ENCODE data around the gene TMEM233. TPM values are rescaled to one million over a fixed set of nuclear protein-coding genes. Genes with fewer than 3 reads are reported as not detected.

The TMEM233 gene
- 0.55 TPM for total RNA-seq

DNA sequence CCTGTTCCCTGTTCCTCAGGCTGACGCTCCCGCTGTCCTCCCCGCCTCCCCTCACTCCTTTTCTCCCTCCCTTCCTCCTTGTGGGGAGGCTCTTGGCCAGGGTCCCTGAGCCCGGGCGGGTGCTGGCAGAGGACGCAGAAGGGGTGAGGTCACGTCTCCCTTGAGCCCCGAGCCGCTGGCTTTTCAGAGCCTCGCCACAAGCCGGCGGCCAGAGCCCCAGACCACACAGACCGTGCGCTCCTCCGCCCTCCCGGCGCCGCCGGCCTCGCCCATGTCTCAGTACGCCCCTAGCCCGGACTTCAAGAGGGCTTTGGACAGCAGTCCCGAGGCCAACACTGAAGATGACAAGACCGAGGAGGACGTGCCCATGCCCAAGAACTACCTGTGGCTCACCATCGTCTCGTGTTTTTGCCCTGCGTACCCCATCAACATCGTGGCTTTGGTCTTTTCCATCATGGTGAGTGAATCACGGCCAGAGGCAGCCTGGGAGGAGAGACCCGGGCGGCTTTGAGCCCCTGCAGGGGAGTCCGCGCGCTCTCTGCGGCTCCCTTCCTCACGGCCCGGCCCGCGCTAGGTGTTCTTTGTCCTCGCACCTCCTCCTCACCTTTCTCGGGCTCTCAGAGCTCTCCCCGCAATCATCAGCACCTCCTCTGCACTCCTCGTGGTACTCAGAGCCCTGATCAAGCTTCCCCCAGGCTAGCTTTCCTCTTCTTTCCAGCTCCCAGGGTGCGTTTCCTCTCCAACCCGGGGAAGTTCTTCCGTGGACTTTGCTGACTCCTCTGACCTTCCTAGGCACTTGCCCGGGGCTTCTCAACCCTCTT is at the start of gene TMEM233:
TMEM233 (plus strand) TSS at position 197 of the 821 bp plus-strand sequence; CDS start at position 272, 75 bp downstream.
- DNase-seq (ENCODE audit: low spot score): no peak

DNA sequence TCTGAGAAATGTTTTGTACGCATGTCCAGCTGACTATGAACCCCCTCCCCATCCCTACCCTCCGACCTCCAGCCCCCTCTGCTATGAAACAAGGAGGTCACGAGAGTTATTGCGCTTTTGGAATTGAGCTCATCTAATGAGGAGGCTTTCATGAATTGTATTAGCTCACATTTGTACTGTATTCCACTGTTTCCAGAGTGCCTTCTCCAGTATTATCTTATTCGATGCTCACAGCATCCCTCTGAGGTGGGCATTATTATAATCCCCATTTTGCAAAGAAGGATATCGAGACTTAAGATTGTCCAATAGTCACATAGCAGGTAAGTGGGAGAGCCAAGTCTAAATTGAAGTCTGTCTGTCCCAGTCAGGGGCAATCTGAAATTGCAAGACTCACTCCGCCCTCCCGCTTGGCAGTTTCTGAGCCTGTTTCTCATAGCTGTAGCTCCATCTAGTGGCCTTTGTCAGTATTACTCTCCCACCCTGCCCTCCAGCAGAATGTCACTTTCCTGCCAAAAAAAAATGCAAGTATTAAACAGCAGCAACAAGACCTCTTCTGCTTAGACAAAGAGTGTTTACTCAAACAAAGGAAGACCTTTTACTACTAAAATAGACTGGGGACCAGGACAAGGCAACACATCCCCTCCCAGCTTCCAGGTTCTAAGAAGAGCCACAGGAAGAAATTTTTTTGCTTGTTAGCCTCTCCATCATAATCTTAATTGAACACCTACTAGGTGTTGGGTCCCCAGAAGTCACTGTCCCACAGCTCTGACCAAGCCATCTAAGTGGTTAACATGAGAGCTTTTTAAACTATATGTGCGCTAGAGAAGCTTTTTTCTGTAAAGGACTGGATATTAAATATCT is 48.6 kb upstream of the TMEM233 start:
- peak; percentile 54 for DNase-seq (ENCODE audit: low spot score)

DNA sequence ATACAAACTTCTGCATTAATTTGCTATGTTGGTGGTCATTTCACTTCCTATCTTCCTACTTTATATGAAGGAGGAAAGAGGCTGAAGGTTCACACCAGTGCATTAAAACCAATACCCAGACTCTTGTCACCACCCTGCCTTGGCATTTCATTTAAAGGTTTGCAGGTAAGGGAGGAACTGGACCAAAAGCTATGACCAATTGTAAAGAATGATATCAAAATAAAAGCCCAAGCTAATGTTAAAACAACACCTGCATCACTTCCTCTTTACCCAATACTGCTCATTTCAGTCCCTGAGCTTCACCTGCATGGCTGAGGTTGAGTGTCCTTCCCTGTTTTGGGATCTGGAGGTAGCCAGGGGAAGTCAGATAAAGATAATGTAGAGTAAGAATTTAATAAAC is 47.2 kb upstream of the TMEM233 start:
- DNase-seq (ENCODE audit: low spot score): no peak

DNA sequence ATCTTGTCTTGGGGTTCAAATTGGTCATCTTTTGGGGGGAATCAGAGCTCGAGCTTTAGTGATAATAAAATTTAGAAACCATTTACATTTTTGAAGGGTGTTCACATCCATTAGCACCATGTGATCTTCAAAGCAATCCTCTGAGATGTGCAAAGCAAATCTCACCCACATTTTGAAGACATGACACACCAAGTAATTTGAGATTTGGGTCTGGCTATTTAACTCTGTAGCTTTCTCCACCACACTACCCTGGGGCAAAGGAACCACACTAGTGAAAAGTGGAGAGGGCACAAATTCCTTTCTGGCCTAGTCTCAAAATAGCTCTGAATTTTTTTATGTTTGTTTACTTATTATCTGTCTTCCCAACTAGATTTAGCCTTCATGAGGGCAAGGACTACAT is 46.6 kb upstream of the TMEM233 start:
- no peak for DNase-seq (ENCODE audit: low spot score)

DNA sequence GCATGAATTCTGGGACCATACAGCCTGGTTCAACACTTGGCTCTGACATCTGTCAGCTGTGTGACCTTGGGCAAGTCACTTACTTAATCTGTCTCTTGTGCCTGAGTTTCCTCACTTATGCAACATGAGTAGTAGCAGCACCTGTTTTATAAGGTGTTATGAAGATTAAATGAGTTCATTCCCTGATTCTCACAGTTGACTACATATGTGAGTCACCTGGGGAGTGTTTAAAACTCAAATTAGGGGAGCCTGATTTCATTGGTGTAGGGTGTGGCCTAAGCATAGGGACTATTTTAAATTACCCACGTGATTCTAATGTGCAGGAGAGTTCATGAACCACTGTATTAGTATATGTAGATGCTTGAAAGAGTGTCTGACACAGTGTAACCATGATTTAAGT is 36.7 kb upstream of the TMEM233 start:
- no peak for DNase-seq (ENCODE audit: low spot score)

DNA sequence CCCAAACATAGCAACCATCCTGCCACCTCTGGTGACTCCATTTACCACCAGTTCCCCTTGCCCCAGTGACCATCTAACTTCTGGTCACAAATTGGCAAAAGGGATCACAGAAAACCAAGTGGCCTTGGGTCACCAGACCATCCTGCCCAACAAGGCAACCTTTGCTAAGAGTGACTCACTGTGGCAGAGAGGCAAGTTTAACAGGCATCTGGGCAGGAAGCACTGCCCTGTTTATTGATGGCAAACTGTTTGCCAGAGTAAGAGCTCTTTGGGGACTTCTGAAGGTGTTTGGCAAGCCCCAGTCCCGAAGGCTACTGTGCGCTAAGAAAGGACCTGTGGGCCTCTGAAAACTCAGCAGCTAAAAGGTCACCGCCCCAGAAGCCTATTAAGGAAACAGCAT is 28.2 kb upstream of the TMEM233 start:
- no peak for DNase-seq (ENCODE audit: low spot score)

DNA sequence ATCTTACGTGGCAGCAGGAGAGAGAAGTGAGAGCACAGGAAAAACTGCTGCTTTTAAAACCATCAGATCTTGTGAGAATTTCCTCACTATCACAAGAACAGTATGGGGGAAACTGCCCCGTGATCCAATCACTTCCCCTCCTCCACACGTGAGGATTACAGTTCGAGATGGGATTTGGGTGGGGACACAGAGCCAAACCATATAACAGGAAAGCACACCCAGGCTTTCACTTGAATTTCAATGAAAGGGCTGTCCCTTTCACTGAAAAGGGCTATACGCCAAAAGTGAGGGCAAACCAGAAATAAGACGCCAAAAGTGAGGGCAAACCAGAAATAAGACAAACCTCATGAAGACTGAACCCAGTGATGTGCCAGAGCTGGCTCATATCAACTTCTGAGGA is 22.8 kb upstream of the TMEM233 start:
- no peak for DNase-seq (ENCODE audit: low spot score)

DNA sequence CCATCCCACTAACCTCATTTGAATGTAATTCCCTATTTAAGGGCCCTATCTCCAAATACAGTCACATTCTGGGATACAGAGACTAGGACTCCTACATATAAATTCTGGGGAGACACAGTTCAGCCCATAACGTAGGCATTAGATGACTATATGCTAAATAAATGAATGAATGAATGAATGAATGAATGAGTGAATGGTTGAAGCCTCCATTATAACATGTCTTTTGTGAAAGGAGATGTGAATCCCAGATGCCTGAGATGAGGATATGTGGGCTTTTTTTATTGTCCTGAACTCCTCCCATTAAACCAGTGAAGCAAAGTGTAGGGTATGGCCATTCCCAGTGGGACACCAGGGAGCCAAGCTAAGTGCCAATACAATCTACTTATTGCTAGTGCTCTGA is 20.5 kb upstream of the TMEM233 start:
- no peak for DNase-seq (ENCODE audit: low spot score)

DNA sequence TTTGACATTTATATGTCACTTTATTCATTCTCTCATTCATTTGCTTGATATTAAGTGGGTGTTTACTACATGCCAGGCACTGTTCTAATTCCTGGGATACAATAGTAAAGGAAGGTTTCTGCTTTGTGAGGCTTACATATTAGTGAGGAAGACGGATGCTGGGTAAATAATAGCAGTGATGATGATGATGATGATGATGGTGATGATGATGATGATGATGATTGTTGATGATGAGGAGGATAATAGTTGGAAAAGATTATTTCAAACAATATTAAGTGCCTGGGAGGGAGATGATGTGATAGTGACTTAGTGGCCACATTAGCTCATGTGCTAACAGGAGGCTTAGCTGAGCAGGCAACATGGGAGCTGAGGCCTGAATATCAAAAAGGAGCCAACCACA is 19.3 kb upstream of the TMEM233 start:
- DNase-seq (ENCODE audit: low spot score): no peak

DNA sequence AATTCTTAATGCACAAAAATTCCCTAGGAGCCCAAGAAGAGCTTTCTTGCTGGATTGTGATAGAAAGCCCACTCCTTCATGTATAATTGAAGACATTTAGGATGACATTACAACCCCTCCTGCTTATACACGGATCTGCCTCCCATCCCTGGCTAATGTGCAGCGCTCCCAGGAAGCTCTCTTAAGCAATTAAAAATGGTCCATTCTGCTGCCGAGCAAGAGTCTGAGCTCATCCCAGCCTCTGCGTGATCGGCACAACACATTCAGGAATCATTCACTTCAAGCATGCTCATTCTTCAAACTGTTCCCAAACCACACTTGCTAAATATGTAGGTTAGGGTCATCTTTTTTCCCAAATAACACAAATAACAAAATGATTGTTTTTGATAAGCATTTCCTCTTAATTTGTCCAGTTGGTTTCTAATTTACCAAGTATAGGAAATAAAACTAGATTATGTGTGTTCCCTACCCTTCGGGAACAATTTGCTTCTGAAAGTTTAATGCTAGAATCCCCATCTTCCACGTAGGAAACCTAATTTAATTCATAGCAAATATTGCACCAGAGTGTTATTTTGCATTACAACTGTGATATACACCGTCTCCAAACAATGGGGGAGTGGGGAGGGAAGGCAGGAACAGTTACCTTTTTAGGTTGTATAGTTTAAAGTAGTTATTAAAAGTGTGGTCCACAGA is 17.3 kb upstream of the TMEM233 start:
- no peak for DNase-seq (ENCODE audit: low spot score)

DNA sequence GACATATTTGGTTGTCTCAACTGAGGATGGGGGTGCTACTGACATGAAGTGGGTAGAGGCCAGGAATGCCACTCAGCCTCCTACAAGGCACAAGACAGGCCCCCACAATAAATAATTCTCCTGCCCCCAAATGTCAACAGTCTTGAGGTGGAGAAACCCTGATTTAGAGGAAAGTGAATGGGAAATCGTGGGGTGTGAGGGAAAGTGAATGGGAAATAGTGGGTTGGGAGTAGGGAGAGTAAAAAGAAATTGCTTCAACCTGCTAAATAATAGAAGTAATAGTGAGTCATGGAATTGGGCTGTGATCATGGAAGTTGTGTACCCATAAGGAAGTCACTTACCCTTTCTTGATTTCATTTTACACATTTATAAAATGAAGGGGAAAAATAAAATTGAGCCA is 16.7 kb upstream of the TMEM233 start:
- no peak for DNase-seq (ENCODE audit: low spot score)

DNA sequence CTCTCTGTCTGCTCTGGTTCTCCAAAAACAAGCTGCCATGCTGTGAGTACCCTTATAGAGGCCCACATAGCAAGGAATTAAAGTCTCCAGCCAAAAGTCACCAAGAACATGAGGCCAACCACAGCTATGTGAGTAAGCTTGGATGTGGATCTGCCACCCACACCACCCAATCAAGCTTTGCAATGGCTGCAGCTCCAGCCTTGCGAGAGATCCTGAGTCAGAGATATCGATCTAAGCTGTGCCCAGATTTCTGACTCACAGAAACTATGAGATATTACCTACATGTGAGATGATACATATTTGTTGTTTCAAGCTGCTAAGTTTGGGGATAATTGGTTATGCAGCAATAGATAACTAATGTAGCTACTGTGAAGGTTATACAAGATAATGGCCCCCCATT is 15.5 kb upstream of the TMEM233 start:
- DNase-seq (ENCODE audit: low spot score): no peak

DNA sequence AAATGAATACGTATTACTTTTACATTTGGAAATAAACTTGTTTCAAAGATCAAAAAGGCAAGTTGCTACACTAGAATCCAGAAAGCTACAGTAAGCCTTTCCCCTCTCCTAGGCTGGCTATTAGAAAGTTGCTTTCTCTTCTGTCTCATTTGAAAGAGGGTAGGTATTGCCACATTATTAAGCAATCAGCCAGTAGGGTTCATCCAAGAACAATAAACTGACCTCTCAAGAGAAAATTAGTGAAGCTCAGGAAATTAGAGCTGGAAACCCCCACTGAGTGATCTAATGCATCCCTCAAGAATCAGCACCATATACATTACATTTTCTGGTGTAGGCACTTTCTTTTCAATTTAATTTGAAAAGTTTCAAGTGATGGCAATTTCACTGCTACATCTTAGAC is 4.5 kb upstream of the TMEM233 start:
- DNase-seq (ENCODE audit: low spot score): no peak

DNA sequence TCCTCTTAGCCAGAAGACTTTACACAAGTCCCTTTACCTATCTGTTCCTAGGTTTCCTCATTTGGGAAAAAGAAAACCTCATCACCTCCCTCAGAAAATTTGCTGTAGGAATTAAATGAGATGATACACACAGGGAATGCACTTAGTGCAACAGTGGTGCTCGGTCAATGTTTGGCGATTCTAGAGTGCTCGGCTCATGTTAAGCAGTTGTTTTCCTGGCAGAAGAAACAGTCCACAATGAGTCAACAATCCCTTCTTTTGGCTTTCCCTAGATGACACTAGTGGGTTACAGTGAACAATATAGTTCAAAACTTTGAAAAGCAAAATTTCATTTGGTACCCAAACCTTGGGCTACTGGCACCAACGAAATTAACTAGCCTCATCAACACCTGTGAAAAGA is 3.9 kb upstream of the TMEM233 start:
- no peak for DNase-seq (ENCODE audit: low spot score)

DNA sequence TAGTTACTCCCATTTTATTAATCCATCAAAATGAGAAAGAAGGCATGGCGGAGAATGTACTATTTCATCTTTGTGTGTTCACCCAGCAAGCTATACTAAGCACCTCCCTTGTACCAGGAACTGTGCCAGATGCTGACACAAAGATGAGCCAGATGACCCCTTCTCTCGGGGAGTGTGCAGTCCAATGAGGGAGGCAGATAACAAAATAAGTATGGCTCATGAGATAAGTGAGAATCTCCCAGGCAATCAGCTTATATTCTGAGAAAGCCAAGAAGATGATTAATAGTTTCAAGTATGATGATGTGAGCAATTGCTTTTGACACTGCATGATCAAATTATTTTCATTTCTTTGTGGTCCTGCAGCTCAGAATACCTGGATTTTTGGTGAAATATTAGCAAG is 1.3 kb upstream of the TMEM233 start:
- DNase-seq (ENCODE audit: low spot score): no peak

DNA sequence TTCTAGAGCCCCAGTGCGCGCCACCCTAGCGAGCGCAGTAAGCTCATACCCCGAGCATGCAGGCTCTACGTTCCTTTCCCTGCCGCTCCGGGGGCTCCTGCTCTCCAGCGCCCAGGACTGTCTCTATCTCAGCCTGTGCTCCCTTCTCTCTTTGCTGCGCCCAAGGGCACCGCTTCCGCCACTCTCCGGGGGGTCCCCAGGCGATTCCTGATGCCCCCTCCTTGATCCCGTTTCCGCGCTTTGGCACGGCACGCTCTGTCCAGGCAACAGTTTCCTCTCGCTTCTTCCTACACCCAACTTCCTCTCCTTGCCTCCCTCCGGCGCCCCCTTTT is 791 bp downstream of the TMEM233 start:
- no peak for DNase-seq (ENCODE audit: low spot score)

DNA sequence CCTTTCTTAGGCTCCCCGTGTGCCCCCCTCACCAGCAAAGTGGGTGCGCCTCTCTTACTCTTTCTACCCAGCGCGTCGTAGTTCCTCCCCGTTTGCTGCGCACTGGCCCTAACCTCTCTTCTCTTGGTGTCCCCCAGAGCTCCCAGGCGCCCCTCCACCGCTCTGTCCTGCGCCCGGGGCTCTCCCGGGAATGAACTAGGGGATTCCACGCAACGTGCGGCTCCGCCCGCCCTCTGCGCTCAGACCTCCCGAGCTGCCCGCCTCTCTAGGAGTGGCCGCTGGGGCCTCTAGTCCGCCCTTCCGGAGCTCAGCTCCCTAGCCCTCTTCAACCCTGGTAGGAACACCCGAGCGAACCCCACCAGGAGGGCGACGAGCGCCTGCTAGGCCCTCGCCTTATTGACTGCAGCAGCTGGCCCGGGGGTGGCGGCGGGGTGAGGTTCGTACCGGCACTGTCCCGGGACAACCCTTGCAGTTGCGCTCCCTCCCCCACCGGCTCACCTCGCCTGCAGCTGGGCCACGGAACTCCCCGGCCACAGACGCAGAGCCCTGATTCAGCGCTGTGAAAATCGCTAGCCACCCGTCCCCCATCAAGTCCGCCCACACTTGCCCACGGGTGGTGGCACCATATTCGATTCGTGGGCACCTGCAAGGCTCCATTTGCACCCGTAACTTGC is 1.3 kb downstream of the TMEM233 start:
- DNase-seq (ENCODE audit: low spot score): no peak

DNA sequence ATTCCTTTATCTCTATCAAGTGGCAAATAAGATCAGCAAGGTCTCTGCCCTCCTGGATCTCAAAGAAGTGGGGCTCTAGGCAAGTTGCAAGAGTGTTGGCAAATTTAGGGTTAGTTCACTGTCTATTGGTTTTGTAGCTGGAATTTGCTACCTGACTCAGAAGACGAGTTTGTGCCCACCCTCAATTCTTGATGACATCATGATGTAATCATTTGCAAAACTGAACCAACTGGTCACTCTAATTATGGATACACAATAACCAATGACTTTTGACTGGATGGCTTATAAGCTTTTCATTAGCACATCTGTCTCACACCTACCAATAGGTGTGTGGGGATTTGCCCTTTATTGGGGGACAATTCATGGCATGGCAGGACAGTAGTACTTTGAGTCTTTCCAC is 4.6 kb downstream of the TMEM233 start:
- no peak for DNase-seq (ENCODE audit: low spot score)

DNA sequence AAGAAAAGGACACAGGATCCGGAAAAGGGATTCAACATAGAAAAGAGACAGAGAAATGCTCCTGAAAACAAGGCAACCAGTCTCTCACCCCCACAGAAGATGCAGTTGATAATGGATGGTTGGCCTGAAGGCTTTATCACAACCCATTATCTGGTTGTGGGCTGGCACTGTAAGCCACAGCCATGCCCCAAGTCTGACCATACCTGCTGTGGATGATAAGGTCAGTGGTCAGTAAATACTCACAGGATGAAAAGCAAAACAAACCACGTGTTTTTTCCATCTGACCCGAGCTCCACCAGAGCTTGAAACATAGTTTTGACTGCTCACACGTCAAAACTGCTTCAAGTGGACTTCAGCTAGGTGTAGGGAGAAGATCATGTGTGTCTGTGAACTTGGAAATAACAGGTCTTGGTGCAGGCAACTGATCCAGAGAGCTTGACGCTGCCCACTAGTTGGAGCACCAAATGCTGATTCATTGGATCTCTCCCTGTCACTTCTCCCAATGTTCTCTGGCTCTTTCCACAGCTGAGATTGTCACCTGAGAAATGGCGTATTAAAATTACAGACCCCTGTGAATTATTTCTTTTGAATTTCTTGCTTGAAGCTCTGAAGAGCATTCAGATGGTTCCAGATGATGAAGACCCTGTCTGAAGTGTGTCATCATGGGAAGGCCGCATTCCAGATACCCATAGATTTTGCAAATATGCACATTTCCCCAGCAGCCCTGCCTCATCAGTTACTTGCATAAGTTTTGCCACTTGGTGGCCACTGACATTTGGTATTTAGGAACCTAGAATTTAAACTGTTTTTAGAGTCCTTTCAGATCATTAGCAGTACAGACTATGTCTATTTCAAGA is 8.5 kb downstream of the TMEM233 start:
- DNase-seq (ENCODE audit: low spot score): no peak

DNA sequence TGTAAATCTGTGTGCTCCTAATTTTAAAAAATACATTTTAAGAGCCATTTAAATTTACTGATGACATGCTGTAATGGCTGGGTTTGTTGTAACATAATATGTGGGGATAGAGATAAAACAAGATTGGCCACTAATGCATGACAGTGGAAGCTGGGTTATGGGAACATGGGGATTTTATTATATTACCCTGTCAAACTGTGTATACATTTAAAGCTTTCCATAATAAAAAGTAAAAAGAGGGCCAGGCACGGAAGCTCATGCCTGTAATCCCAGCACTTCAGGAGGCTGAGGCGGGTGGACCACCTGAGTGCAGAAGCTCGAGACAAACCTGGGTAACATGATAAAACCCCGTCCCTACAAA is 9.1 kb downstream of the TMEM233 start:
- DNase-seq (ENCODE audit: low spot score): no peak

DNA sequence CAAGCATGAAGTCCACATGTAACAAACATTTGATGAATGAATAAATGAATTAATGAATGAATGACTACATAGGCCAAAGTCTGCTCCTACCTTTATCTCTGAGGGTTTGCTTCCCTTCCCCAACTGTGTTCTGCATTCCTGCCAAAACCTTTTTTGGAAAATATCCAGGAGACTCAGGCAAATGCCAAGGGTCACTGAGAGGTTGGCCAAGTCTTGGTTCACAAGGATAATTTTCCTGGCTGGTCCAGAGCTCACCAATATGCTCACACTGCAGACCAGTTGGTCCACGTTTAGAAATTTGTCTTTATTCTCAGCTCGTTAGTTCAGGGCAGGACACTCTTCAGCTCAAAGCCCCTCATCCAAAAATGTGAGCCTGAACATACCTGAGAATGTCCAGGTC is 10.2 kb downstream of the TMEM233 start:
- no peak for DNase-seq (ENCODE audit: low spot score)
